ENCODE measurements around the gene CUEDC2.

CUEDC2 gene

DNA sequence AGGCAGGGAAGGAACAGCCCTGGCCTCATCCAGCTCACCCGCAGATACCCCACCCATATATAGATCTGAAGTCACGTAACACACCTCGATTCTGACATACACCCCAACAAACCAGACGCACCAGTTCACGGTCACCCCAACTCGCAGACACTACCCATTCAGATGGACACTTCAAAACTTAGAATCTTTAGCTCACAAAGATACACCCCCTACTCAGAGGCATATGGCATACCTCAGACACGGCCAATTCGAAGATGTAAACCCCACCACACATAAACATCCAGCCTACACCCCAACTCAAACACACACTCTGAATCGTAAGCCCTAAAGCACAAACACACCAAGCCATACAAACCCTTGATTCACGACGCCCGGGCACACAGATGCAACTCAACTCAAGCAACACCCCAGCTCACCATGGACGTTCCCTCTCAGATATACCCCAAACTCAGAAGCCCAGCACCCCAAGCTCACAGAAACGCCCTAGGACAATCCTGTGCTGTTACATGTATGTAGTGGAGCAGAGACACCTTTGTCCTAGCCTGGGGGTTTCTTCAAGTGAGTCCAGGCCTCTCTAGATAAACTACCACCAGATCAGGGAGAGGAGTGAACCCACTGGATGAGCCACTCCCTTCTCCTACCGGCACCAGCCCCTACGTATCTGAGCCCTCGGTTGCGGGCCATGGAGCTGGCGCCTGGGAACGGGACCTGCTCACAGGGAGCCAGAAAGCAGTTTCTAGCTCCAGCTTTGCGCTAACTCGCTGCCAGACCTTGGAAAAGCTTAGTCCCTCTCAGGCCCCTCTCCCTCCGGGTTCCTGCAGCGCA is 22.6 kb downstream of the CUEDC2 start:
- Histone ChIP-seq H3K36me3 (no peaks in the 10 kb centered on the region), H3K4me1 (peaks cover 0 to 26% (median 14%) of the 10 kb centered on the region in 4 donors), H3K27ac (no peak overlapping the region), H3K4me3 (peak overlapping the region in 1 of 2 donors; percentile 43), H3K9me3 (no peaks in the 10 kb centered on the region), H3K27me3 (peaks cover 0 to 88% of the 10 kb centered on the region in 2 donors)
- TF ChIP-seq CTCF (IDR thresholded peaks at IDR 0.05) = no peak
- intact Hi-C loops (cut with DNase I; ENCODE audit: low total_unique reads) = no loop called here
- no peak for DNase-seq

DNA sequence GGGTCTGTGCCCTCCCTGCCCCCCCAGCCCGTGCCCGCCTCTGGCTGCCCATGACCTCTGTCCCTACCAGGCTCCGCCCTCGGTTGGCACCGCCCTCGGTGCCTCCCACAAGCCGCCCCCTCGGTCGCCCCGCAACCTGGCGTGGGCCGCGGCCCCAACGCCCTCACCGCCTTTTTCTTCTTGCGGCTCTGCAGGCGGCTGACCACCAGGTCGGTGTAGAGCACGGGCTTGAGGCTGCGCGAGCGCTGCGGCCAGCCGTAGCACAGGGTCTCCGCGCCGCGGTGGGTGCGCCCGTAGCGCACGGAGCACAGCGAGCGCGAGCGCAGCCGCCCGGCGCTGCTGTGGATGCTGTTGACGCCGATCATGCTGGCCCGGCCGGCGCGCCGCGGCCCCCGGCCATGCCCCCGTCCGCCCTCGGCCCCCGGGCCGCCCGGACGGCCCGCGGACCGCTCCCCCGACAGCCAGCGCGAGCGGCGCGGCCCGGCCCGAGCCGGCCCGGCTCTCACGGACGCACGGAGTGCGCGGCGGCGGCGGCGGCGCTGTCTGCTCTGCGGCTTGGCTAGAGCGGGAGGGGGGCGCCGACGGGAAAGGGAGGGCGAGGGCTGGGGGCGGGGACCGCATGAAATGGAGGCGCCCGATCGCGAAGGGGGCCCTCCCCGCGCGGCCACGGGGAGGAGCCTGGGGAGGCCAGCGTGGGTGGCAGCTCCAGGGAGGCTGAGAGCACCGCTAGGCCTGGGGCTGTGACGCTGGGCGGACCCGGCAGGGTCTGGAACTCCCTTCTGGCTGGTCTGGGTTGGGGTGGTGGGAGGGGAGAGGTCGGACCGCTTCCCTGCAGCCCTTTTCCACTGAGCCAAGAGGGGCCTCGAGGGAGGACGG is 23.4 kb downstream of the CUEDC2 start:
- peak overlapping the region; percentile 10 to 43 for H3K4me3 ChIP-seq
- H3K27ac ChIP-seq = no peak overlapping the region
- no peaks in the 10 kb centered on the region for H3K9me3 ChIP-seq
- DNase-seq = no peak
- H3K27me3 ChIP-seq = peaks cover 0 to 80% of the 10 kb centered on the region in 2 donors
- peaks cover 0 to 26% (median 14%) of the 10 kb centered on the region in 4 donors for H3K4me1 ChIP-seq
- TF ChIP-seq CTCF (IDR thresholded peaks at IDR 0.05) = no peak
- no peaks in the 10 kb centered on the region for H3K36me3 ChIP-seq
- intact Hi-C loops (cut with DNase I; ENCODE audit: low total_unique reads) = no loop called here

DNA sequence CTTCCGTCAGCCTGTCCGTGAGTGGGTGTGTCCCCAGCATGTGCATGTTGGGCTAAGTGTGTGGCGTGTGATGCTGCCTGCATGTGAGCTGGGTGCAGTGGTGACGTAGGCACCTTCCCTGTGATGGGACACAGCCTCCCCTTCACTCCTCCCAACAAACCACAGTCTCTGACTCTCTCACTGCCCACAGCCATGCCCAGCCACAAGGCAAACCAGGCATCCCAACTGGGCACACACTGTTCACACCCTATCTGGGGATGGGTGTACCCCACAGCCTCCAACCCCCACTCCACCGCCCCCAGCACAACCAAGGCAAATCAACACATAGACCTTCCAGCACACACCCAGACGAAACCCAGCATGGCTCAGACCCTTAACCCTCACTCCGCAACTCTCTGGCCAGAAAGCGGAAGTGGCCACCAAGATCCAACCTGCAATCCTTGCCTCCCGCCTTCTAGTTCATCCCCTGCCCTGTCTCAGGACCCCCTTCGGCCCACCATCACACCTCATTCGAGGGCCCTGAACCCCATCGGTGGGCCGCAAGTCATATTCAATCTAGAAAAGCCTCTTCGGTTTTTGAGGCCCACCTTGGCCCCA is 24.1 kb downstream of the CUEDC2 start:
- Histone ChIP-seq H3K27me3 (peaks cover 0 to 73% of the 10 kb centered on the region in 2 donors), H3K4me1 (peaks cover 0 to 26% (median 14%) of the 10 kb centered on the region in 4 donors)
- TF ChIP-seq CTCF (IDR thresholded peaks at IDR 0.05) = no peak

GRCh38 chr10:102407425-102408130 is 24.8 kb downstream of the CUEDC2 start:
- intact Hi-C loops (cut with DNase I; ENCODE audit: low total_unique reads) = no loop called here
- Histone ChIP-seq H3K27me3 (peaks cover 0 to 66% of the 10 kb centered on the region in 2 donors), H3K4me1 (peaks cover 0 to 26% (median 14%) of the 10 kb centered on the region in 4 donors), H3K27ac (no peak overlapping the region), H3K4me3 (no peak overlapping the region), H3K36me3 (peaks cover 0 to 8% (median 6%) of the 10 kb centered on the region in 3 donors), H3K9me3 (no peaks in the 10 kb centered on the region)
- no peak for TF ChIP-seq CTCF (IDR thresholded peaks at IDR 0.05)
- no peak for DNase-seq

More for the DNA sequence above, 24.1 kb downstream of the CUEDC2 start:
- no peak for DNase-seq
- Histone ChIP-seq H3K4me3 (peak overlapping the region; percentile 10 to 43), H3K9me3 (no peaks in the 10 kb centered on the region), H3K36me3 (peaks cover 0 to 1% (median 0%) of the 10 kb centered on the region in 3 donors), H3K27ac (no peak overlapping the region)
- intact Hi-C loops (cut with DNase I; ENCODE audit: low total_unique reads) = no loop called here

DNA sequence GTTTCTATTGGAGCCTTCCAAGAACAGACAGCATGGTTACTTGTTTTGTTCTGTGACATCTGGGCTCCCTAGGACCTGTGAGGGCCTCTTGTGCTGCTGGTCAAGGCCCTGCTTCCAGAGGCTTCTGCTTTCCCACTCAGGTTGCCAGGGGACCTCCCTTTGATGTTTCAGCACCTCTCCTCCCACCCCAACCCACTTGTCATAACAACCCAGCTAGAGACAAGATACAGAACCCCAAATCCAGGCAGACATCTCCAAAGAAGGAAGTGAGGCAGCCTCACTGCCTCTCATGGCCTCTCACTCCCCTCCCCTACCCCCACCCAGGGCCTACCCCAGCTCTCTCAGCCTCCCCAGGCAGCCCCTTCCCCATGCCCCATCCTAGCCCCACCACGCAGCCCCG is 25.6 kb downstream of the CUEDC2 start:
- H3K9me3 ChIP-seq = no peaks in the 10 kb centered on the region
- H3K4me1 ChIP-seq = peaks cover 0 to 26% (median 14%) of the 10 kb centered on the region in 4 donors
- H3K27me3 ChIP-seq = peaks cover 0 to 58% of the 10 kb centered on the region in 2 donors
- peaks cover 3 to 15% (median 12%) of the 10 kb centered on the region in 3 donors for H3K36me3 ChIP-seq
- no peak for DNase-seq
- no peak overlapping the region for H3K27ac ChIP-seq
- intact Hi-C loops (cut with DNase I; ENCODE audit: low total_unique reads) = no loop called here
- no peak overlapping the region for H3K4me3 ChIP-seq
- no peak for TF ChIP-seq CTCF (IDR thresholded peaks at IDR 0.05)

Data from tibial artery (tissue), 4 donors.